GM21526 (cell line): ENCODE data around the gene COL21A1.

Experiments used
- ATAC-seq: cut with Tn5 transposase; IDR thresholded peaks from one replicate; pipeline ENCODE4 v1.9.1; 2021; ENCODE audit warnings: moderate library complexity; ENCODE audit not compliant: unreplicated experiment, low FRiP score

The COL21A1 gene

GRCh38 chr6:56246541-56246880 is 869 bp downstream of the COL21A1 start:
- no peak for ATAC-seq

- no peak for ATAC-seq
Measured at GRCh38 chr6:56245903-56246351, 1.5 kb downstream of the COL21A1 start.

GRCh38 chr6:56244528-56245253 is 2.7 kb downstream of the COL21A1 start:
- no peak for ATAC-seq

GRCh38 chr6:56244089-56244488 is 3.3 kb downstream of the COL21A1 start:
- ATAC-seq, result no peak

- peak; percentile 84 for ATAC-seq
Measured at GRCh38 chr6:56243518-56244070, 3.8 kb downstream of the COL21A1 start.

GRCh38 chr6:56242346-56242745 is 5.0 kb downstream of the COL21A1 start:
- no peak for ATAC-seq

GRCh38 chr6:56241124-56241802 is 6.1 kb downstream of the COL21A1 start:
- ATAC-seq, result no peak

GRCh38 chr6:56238352-56238751 is 9.0 kb downstream of the COL21A1 start:
- no peak for ATAC-seq

- no peak for ATAC-seq
Measured at GRCh38 chr6:56235245-56235644, 12.1 kb downstream of the COL21A1 start.

GRCh38 chr6:56232436-56232835 is 14.9 kb downstream of the COL21A1 start:
- ATAC-seq, result no peak

- no peak for ATAC-seq
Measured at GRCh38 chr6:56231827-56232226, 15.6 kb downstream of the COL21A1 start.

- no peak for ATAC-seq
Measured at GRCh38 chr6:56230976-56231566, 16.3 kb downstream of the COL21A1 start.

GRCh38 chr6:56227071-56227879 is 20.1 kb downstream of the COL21A1 start:
- ATAC-seq, result no peak

GRCh38 chr6:56223995-56224394 is 23.4 kb downstream of the COL21A1 start:
- no peak for ATAC-seq

GRCh38 chr6:56222499-56222898 is 24.9 kb downstream of the COL21A1 start:
- ATAC-seq, result no peak

GRCh38 chr6:56220078-56220477 is 27.3 kb downstream of the COL21A1 start:
- no peak for ATAC-seq

- ATAC-seq, result no peak
Measured at GRCh38 chr6:56214703-56215101, 32.7 kb downstream of the COL21A1 start.

- ATAC-seq, result no peak
Measured at GRCh38 chr6:56214041-56214702, 33.2 kb downstream of the COL21A1 start.

GRCh38 chr6:56211724-56212123 is 35.7 kb downstream of the COL21A1 start:
- ATAC-seq, result no peak

- no peak for ATAC-seq
Measured at GRCh38 chr6:56204134-56204533, 43.2 kb downstream of the COL21A1 start.
